ENCODE results near the gene GSG1.

The GSG1 gene

DNA sequence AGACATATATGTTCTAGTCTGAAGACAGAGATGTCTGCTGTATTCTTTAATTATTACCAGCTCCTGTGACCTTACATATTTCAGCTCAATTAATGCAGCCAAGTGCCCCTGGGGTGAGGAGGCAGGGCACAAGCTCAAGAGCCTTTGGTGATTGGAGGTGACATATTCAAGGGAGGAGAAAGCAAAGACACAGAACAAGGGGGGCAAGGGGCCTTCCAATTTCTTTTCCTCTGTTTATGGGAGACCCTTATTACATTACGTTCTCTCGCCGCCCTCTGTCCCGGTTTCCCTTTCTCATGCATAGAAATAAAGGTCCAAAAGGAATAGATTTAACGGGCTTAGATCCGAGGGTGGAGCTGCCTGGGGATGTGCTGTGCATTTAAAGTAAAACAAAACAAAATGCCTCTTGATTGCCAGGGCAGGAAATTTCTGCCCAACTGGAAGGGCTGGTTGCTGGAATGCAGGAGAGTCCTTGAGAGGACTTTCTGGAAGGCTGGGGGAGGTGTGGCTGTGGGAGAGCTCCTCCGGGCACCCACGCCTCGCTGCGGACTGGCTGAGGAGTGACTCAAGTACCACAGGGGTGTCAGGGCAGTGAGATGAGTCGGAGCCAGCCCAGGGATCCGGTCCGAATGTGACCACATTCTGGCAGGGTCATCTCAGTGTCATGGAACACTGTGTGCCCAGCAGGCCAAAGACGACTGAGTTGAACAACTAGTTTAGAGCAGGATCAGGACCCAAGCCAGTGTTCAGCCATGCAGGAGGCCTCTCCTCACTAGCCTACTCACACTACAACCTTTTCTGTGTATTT lies 32.1 kb upstream of the GSG1 start:
- WGBS = 63% methylated on average over 14 of the region's 14 CpGs
- no peaks in the 10 kb centered on the region for H3K9me3 ChIP-seq (ENCODE audit: insufficient read depth, low read depth, low read length)
- peaks cover 18% of the 10 kb centered on the region for H3K4me1 ChIP-seq (ENCODE audit: insufficient read depth, low read length)
- H3K4me3 ChIP-seq (ENCODE audit: low read length) = no peak overlapping the region; the same call in 1 of the 2 replicates
- no peak overlapping the region for H3K9ac ChIP-seq (ENCODE audit: low read depth, low read length)
- no peaks in the 10 kb centered on the region for H3K27me3 ChIP-seq (ENCODE audit: insufficient read depth, low read length)
- H3K27ac ChIP-seq (ENCODE audit: low read depth, low read length) = no peak overlapping the region
- no peaks in the 10 kb centered on the region for H3K36me3 ChIP-seq (ENCODE audit: insufficient read depth, low read length)

GRCh38 chr12:13133886-13134285 lies 30.4 kb upstream of the GSG1 start:
- Histone ChIP-seq H3K4me3 (ENCODE audit: low read length) (no peak overlapping the region), H3K9ac (ENCODE audit: low read depth, low read length) (no peak overlapping the region), H3K9me3 (ENCODE audit: insufficient read depth, low read depth, low read length) (no peaks in the 10 kb centered on the region), H3K27me3 (ENCODE audit: insufficient read depth, low read length) (no peaks in the 10 kb centered on the region), H3K36me3 (ENCODE audit: insufficient read depth, low read length) (no peaks in the 10 kb centered on the region), H3K27ac (ENCODE audit: low read depth, low read length) (no peak overlapping the region), H3K4me1 (ENCODE audit: insufficient read depth, low read length) (peaks cover 19% of the 10 kb centered on the region)
- 90% methylated on average over 4 of the region's 4 CpGs for WGBS

- no peaks in the 10 kb centered on the region for H3K36me3 ChIP-seq (ENCODE audit: insufficient read depth, low read length)
- peaks cover 23% of the 10 kb centered on the region for H3K4me1 ChIP-seq (ENCODE audit: insufficient read depth, low read length)
- no peaks in the 10 kb centered on the region for H3K27me3 ChIP-seq (ENCODE audit: insufficient read depth, low read length)
- no peaks in the 10 kb centered on the region for H3K9me3 ChIP-seq (ENCODE audit: insufficient read depth, low read depth, low read length)
- 78% methylated on average over 2 of the region's 3 CpGs for WGBS
- H3K4me3 ChIP-seq (ENCODE audit: low read length) = no peak overlapping the region
- no peak overlapping the region for H3K9ac ChIP-seq (ENCODE audit: low read depth, low read length)
- H3K27ac ChIP-seq (ENCODE audit: low read depth, low read length) = no peak overlapping the region
Observed at GRCh38 chr12:13130981-13131380, 27.5 kb upstream of the GSG1 start.

DNA sequence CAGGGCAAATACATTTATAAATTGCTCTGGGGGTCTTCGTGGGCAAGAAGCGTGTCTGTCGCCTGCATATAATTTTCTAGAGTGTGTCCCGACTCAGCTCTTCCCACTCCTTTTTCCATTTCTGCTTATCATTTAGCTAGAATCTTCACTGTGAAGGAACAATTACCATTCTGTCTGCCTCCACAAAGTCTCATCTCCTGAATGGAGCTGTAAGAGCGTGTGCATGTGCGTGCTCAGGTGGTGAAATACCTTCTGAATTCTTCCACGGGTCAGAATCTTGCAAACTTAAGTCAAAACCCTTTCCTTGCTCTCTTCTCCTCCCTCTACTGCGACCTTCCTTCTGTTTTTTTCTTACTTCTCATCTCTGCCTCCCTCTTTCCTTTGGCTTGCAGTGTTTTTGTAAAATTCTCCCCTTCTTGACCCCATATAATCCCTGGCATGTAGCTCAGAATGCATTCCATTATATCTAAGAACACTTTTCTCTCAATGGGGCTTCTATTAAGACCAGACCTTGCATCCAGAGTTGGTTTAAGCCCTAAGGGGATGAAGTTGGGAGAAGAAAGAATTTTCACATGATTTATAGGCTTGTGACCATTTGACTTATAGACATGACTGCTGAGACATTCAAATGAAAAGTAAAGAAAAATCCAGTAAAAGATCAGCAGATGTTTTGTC lies 25.0 kb upstream of the GSG1 start:
- peaks cover 22% of the 10 kb centered on the region for H3K4me1 ChIP-seq (ENCODE audit: insufficient read depth, low read length)
- no peaks in the 10 kb centered on the region for H3K9me3 ChIP-seq (ENCODE audit: insufficient read depth, low read depth, low read length)
- no peak overlapping the region for H3K4me3 ChIP-seq (ENCODE audit: low read length)
- H3K36me3 ChIP-seq (ENCODE audit: insufficient read depth, low read length) = no peaks in the 10 kb centered on the region
- H3K27me3 ChIP-seq (ENCODE audit: insufficient read depth, low read length) = no peaks in the 10 kb centered on the region
- 94% methylated on average over 8 of the region's 8 CpGs for WGBS
- no peak overlapping the region for H3K9ac ChIP-seq (ENCODE audit: low read depth, low read length)
- no peak overlapping the region for H3K27ac ChIP-seq (ENCODE audit: low read depth, low read length)

DNA sequence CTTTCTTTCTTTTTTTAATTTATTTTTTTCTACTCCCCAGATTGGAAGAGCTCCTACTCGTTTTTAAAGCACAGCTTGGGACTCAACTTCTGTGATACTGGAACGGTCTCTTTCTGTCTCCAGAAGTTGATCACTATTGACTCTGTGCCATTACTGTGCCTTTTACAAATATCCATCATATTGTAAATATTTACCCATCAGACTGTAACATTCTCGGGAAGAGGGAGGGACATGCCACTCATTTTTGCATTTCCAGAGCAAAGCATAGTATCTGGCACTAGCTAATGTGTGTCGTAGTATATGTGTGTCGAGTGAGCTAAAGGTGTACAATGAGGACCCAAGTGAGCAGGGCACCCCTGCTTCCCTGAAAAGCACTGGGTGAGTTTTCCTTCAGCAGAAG lies 24.0 kb upstream of the GSG1 start:
- Histone ChIP-seq H3K36me3 (ENCODE audit: insufficient read depth, low read length) (no peaks in the 10 kb centered on the region), H3K27me3 (ENCODE audit: insufficient read depth, low read length) (no peaks in the 10 kb centered on the region), H3K9me3 (ENCODE audit: insufficient read depth, low read depth, low read length) (no peaks in the 10 kb centered on the region), H3K9ac (ENCODE audit: low read depth, low read length) (no peak overlapping the region), H3K27ac (ENCODE audit: low read depth, low read length) (no peak overlapping the region), H3K4me1 (ENCODE audit: insufficient read depth, low read length) (peaks cover 22% of the 10 kb centered on the region), H3K4me3 (ENCODE audit: low read length) (no peak overlapping the region)
- WGBS = 89% methylated on average over 4 of the region's 5 CpGs

DNA sequence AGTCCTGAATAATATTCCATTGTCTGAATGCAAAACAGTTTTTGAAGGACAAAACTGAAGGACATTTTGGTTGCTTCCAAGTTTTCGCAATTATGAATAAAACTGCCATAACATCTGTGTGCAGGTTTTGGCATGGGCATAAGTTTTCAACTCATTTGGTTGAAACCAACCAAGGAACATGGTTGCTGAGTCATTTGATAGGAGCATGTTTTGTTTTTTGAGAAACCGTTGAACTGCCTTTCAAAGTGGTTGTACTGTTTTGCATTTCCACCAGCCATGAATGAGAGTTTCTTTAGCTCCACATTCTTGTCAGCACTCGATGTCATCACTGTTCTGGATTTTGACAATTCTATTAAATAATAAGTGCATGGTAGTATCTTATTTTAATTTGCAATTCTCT lies 23.0 kb upstream of the GSG1 start:
- 95% methylated on average over 3 of the region's 3 CpGs for WGBS
- H3K9ac ChIP-seq (ENCODE audit: low read depth, low read length) = no peak overlapping the region
- H3K27me3 ChIP-seq (ENCODE audit: insufficient read depth, low read length) = no peaks in the 10 kb centered on the region
- no peaks in the 10 kb centered on the region for H3K36me3 ChIP-seq (ENCODE audit: insufficient read depth, low read length)
- H3K27ac ChIP-seq (ENCODE audit: low read depth, low read length) = no peak overlapping the region
- H3K4me1 ChIP-seq (ENCODE audit: insufficient read depth, low read length) = peaks cover 22% of the 10 kb centered on the region
- H3K9me3 ChIP-seq (ENCODE audit: insufficient read depth, low read depth, low read length) = no peaks in the 10 kb centered on the region
- H3K4me3 ChIP-seq (ENCODE audit: low read length) = no peak overlapping the region

- no peak overlapping the region for H3K27ac ChIP-seq (ENCODE audit: low read depth, low read length)
Observed at GRCh38 chr12:13125996-13126395, 22.5 kb upstream of the GSG1 start.

DNA sequence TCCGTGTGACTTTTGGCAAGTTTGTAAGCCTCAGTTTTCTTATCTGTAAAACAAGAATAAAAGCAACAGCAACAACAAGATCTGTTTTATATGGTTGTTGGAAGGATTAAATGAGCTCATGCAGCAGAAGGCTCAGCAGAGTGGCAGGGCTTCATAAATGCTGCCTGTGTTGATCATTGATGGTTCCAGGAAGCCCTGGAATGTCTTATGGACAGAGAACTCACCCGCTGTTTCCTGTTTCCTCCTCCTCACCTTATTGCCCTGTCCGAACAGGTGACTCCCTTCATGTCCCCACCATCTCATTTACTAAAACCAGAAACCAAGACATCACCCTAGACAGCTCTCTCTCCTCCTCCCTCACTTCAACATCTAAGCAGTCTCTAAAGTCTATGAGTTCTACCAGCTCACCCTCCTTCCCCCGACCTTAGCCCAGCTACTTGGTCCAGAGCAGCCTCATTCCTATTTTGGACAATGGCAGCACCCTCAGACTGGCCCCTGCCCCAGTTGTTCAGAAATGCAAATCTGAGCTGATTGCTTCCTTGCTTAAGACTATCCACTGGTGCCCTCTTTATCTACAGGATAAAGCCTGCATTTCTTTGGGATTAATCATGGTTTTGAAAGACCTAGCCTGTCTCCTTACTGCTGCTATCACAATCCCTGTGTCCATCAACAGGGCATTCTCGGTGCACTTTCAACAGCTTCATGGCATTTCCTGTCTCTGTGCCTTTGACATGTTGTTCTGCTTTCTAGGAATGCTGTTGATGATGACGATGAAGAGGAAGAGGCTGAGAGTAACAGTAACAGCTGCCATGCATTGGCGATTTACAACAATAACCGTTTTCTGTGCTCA lies 21.4 kb upstream of the GSG1 start:
- Histone ChIP-seq H3K9ac (ENCODE audit: low read depth, low read length) (no peak overlapping the region), H3K9me3 (ENCODE audit: insufficient read depth, low read depth, low read length) (no peaks in the 10 kb centered on the region), H3K4me1 (ENCODE audit: insufficient read depth, low read length) (peaks cover 18% of the 10 kb centered on the region), H3K4me3 (ENCODE audit: low read length) (no peak overlapping the region), H3K27ac (ENCODE audit: low read depth, low read length) (no peak overlapping the region), H3K36me3 (ENCODE audit: insufficient read depth, low read length) (no peaks in the 10 kb centered on the region), H3K27me3 (ENCODE audit: insufficient read depth, low read length) (no peaks in the 10 kb centered on the region)
- 78% methylated on average over 8 of the region's 8 CpGs for WGBS

More at GRCh38 chr12:13125996-13126395, 22.5 kb upstream of the GSG1 start:
- WGBS = 96% methylated on average over 2 of the region's 2 CpGs
- Histone ChIP-seq H3K27me3 (ENCODE audit: insufficient read depth, low read length) (no peaks in the 10 kb centered on the region), H3K4me3 (ENCODE audit: low read length) (no peak overlapping the region), H3K9me3 (ENCODE audit: insufficient read depth, low read depth, low read length) (no peaks in the 10 kb centered on the region), H3K36me3 (ENCODE audit: insufficient read depth, low read length) (no peaks in the 10 kb centered on the region), H3K4me1 (ENCODE audit: insufficient read depth, low read length) (peaks cover 22% of the 10 kb centered on the region), H3K9ac (ENCODE audit: low read depth, low read length) (no peak overlapping the region)

- no peak overlapping the region for H3K9ac ChIP-seq (ENCODE audit: low read depth, low read length)
Observed at GRCh38 chr12:13121568-13121967, 18.1 kb upstream of the GSG1 start.

GRCh38 chr12:13120413-13120812 lies 16.9 kb upstream of the GSG1 start:
- Histone ChIP-seq H3K27me3 (ENCODE audit: insufficient read depth, low read length) (no peaks in the 10 kb centered on the region), H3K4me1 (ENCODE audit: insufficient read depth, low read length) (peaks cover 33% of the 10 kb centered on the region), H3K36me3 (ENCODE audit: insufficient read depth, low read length) (no peaks in the 10 kb centered on the region), H3K9me3 (ENCODE audit: insufficient read depth, low read depth, low read length) (no peaks in the 10 kb centered on the region), H3K27ac (ENCODE audit: low read depth, low read length) (no peak overlapping the region), H3K4me3 (ENCODE audit: low read length) (no peak overlapping the region), H3K9ac (ENCODE audit: low read depth, low read length) (no peak overlapping the region)
- 90% methylated on average over 3 of the region's 3 CpGs for WGBS

More at GRCh38 chr12:13121568-13121967, 18.1 kb upstream of the GSG1 start:
- Histone ChIP-seq H3K4me1 (ENCODE audit: insufficient read depth, low read length) (peaks cover 26% of the 10 kb centered on the region), H3K36me3 (ENCODE audit: insufficient read depth, low read length) (no peaks in the 10 kb centered on the region), H3K4me3 (ENCODE audit: low read length) (no peak overlapping the region), H3K27me3 (ENCODE audit: insufficient read depth, low read length) (no peaks in the 10 kb centered on the region), H3K9me3 (ENCODE audit: insufficient read depth, low read depth, low read length) (no peaks in the 10 kb centered on the region), H3K27ac (ENCODE audit: low read depth, low read length) (no peak overlapping the region)
- WGBS = 92% methylated on average over 5 of the region's 5 CpGs

DNA sequence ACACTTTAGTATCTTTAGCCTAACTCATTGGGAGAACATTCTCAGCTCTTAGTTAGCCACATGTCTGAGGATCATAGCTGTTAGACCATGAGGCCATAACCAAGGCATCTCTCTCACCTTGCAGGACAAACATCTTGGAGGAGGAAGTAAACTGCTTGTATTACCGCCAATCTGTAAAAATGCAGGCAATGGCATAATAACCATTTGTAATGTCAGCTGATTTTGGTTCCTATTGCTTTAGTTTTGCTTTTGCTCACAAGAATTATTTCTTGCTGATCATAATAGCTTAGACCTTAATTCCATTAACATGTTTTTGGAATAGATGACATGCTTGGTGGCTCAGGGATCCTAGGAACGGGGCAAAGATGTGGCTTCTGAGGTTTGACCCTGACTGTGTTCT lies 16.4 kb upstream of the GSG1 start:
- H3K36me3 ChIP-seq (ENCODE audit: insufficient read depth, low read length) = no peaks in the 10 kb centered on the region
- WGBS = 93% methylated on average over 2 of the region's 2 CpGs
- no peaks in the 10 kb centered on the region for H3K9me3 ChIP-seq (ENCODE audit: insufficient read depth, low read depth, low read length)
- H3K27ac ChIP-seq (ENCODE audit: low read depth, low read length) = no peak overlapping the region
- no peak overlapping the region for H3K4me3 ChIP-seq (ENCODE audit: low read length)
- H3K9ac ChIP-seq (ENCODE audit: low read depth, low read length) = no peak overlapping the region
- peaks cover 31% of the 10 kb centered on the region for H3K4me1 ChIP-seq (ENCODE audit: insufficient read depth, low read length)
- H3K27me3 ChIP-seq (ENCODE audit: insufficient read depth, low read length) = no peaks in the 10 kb centered on the region
